Spleen (tissue), 11 donors: ENCODE measurements around the gene TCEA2. TPM values are rescaled to one million over a fixed set of nuclear protein-coding genes. Genes with fewer than 3 reads are reported as not detected.

Source experiments
- DNase-seq: peaks from one replicate; pipeline ENCODE4 v3.0.0-alpha.2; 2020
- H3K27ac ChIP-seq, 8 donors: fragments of 200-600 bp; sonication (generic) in 7 of 8; 1 replicate in 4 of 8; 2 replicates in 4 of 8; pipeline versions ENCODE4 v1.5.0 to v1.8.0; 2016 to 2021; ENCODE audit warnings: inconsistent platforms in 4 of 8, mild to moderate bottlenecking in 4 of 8, moderate library complexity in 1 of 8
- H3K27me3 ChIP-seq, 7 donors: fragments of 200-600 bp; sonication (generic) in 6 of 7; replicated peaks in 1 of 7; 1 replicate in 4 of 7; 2 replicates in 3 of 7; pipeline versions ENCODE4 v1.5.0 to v1.8.0; 2016 to 2021; ENCODE audit warnings: inconsistent platforms in 3 of 7, mild to moderate bottlenecking in 1 of 7
- H3K36me3 ChIP-seq, 6 donors: fragments of 200-600 bp; sonication (generic) in 5 of 6; 1 replicate in 4 of 6; 2 replicates in 2 of 6; pipeline versions ENCODE4 v1.5.0 to v1.8.0; 2016 to 2021; ENCODE audit warnings: inconsistent platforms in 2 of 6
- H3K4me1 ChIP-seq, 6 donors: fragments of 200-600 bp; sonication (generic) in 5 of 6; 1 replicate in 3 of 6; 2 replicates in 3 of 6; pipeline versions ENCODE4 v1.5.0 to v1.8.0; 2016 to 2021; ENCODE audit warnings: inconsistent platforms in 3 of 6
- H3K4me3 ChIP-seq, 8 donors: fragments of 200-600 bp; sonication (generic) in 7 of 8; 1 replicate in 4 of 8; 2 replicates in 4 of 8; pipeline versions ENCODE4 v1.5.0 to v1.8.0; 2016 to 2021; ENCODE audit warnings: inconsistent platforms in 4 of 8, mild to moderate bottlenecking in 4 of 8, moderate library complexity in 2 of 8
- H3K9me3 ChIP-seq, 8 donors: fragments of 200-600 bp; sonication (generic) in 7 of 8; 1 replicate in 4 of 8; 2 replicates in 4 of 8; pipeline versions ENCODE4 v1.5.0 to v1.8.0; 2016 to 2021; ENCODE audit warnings: inconsistent platforms in 4 of 8
- CTCF ChIP-seq, 11 experiments: fragments of 200-600 bp in 7 of 11; fragments of 450-650 bp in 4 of 11; sonication (generic) in 4 of 11; IDR thresholded peaks in 8 of 11; conservative IDR thresholded peaks in 3 of 11; 1 replicate in 7 of 11; 2 replicates in 4 of 11; pipeline versions ENCODE4 v1.4.0 to v1.8.0; 2016 to 2021; ENCODE audit warnings: antibody characterized with exemption in 11 of 11, inconsistent platforms in 4 of 11, mild to moderate bottlenecking in 1 of 11
- POLR2A ChIP-seq, 3 donors: fragments of 450-650 bp; IDR thresholded peaks; one replicate each; pipeline ENCODE4 v1.5.1; 2017; ENCODE audit warnings: antibody characterized with exemption in 3 of 3, mild to moderate bottlenecking in 1 of 3
- POLR2AphosphoS5 ChIP-seq, 3 donors: sonication (generic); formaldehyde crosslinking; IDR thresholded peaks; one replicate each; pipeline ENCODE4 v1.5.1; 2017; ENCODE audit warnings: antibody characterized with exemption in 3 of 3
- WGBS, 5 donors: extraction: QIAGEN DNeasy Blood & Tissue Kit in 3 of 5; methylation state at CpG; one replicate each; pipeline versions ENCODE4 v1.1.5 to v1.1.7; 2013 to 2018; 5-methylcytosine and 5-hydroxymethylcytosine counted together
- intact Hi-C: fragments of 100-400 bp; cut with DNase I; formaldehyde crosslinking; loops from one replicate; pipeline ENCODE4 v1.15.0; 2023; ENCODE audit warnings: low total_unique reads
- polyA plus RNA-seq, 3 donors: library from polyadenylated mRNA; stranded (reverse); fragments of 200-250 nt; gene quantifications; one replicate each; pipeline ENCODE4 v1.2.1, GENCODE V29; 2013
- total RNA-seq, 7 donors: library from RNA; depleted of rRNA in 3 of 7; stranded (reverse); fragments of >200 nt in 3 of 7; fragmentation: NEBNext Ultra II Directional in 4 of 7; extraction: Animal tissue kit (Norgen Biotek cat#: 25700) in 4 of 7; gene quantifications; one replicate each; pipeline versions ENCODE4 v1.1.0 to v1.2.1, GENCODE V29; 2016 to 2021
- donor health status: healthy with polysubstance abuse.
- donor health status: DM: no; HTN: no; CAD: no; lungs with moderate emphysema.
- donor health status: DM: no; HTN: no; CAD: no.
- donor health status: Bipolar disorder and iron deficiency.
- donor health status: healthy.
- donor health status: DM: no; HTN: no; CAD: no.
- donor health status: DM: yes; HTN: yes; CAD: no.

Gene TCEA2
- total and polyA plus RNA-seq, 10 donors, result 18.6 to 60.8 (median 43.2) TPM

GRCh38 chr20:64077876-64078551, 15.0 kb downstream of the TCEA2 start:
- intact Hi-C loops, result no loop called here

DNA sequence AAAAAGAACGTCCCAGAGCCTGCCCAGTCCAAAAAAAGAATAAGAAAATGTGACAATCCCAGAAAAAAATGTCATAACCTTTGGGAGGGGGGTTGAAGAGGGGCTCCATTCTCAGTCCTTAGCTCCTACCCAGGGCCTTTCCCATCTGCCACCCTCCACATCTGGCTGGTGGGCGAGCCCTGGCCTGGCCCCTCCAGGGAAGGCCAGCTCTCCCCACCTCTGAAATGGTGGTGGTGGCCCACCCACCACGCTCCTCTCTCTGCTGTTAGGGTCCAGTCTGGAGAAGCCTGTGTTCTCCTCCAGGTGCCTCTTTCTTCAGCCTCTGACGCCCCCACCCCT, 15.9 kb downstream of the TCEA2 start:
- Histone ChIP-seq H3K4me1 (peaks cover 26 to 94% (median 82%) of the 10 kb centered on the region in 6 donors), H3K4me3 (peak overlapping the region; percentile 62 to 96 (median 81)), H3K27me3 (peaks cover 0 to 12% (median 3%) of the 10 kb centered on the region in 7 donors), H3K27ac (peak overlapping the region; percentile 84 to 97 (median 89)), H3K9me3 (no peaks in the 10 kb centered on the region), H3K36me3 (peaks cover 0 to 37% (median 25%) of the 10 kb centered on the region in 6 donors)
- DNase-seq, result no peak
- no peak for TF ChIP-seq POLR2AphosphoS5 (IDR thresholded peaks at IDR 0.05)
- no peak for TF ChIP-seq POLR2A (IDR thresholded peaks at IDR 0.05)
- TF ChIP-seq CTCF (IDR thresholded peaks at IDR 0.05 in 8 of 11, conservative IDR thresholded peaks at IDR 0.05 in 3 of 11), result no peak
- WGBS, 5 donors, result 1 to 5% (median 4%) methylated on average over 4 of the region's 4 CpGs
- intact Hi-C loops, result no loop called here

More at GRCh38 chr20:64077876-64078551, 15.0 kb downstream of the TCEA2 start:
- 11 to 29% (median 19%) methylated on average over 13 to 15 of the region's 15 CpGs for WGBS, 5 donors
- peaks cover 0 to 3% (median 0%) of the 10 kb centered on the region in 7 donors for H3K27me3 ChIP-seq
- no peaks in the 10 kb centered on the region for H3K9me3 ChIP-seq
- DNase-seq, result peak; percentile 95
- TF ChIP-seq POLR2A (IDR thresholded peaks at IDR 0.05), result no peak
- peak; percentile 59 to 74 (median 71) for TF ChIP-seq POLR2AphosphoS5 (IDR thresholded peaks at IDR 0.05)
- peak in 1 of 11 experiments; percentile 6 for TF ChIP-seq CTCF (IDR thresholded peaks at IDR 0.05 in 8 of 11, conservative IDR thresholded peaks at IDR 0.05 in 3 of 11)
- peaks cover 0 to 46% (median 33%) of the 10 kb centered on the region in 6 donors for H3K36me3 ChIP-seq
- peak overlapping the region; percentile 62 to 96 (median 81) for H3K4me3 ChIP-seq
- H3K4me1 ChIP-seq, result peaks cover 20 to 94% (median 78%) of the 10 kb centered on the region in 6 donors
- H3K27ac ChIP-seq, result peak overlapping the region; percentile 84 to 97 (median 89)

DNA sequence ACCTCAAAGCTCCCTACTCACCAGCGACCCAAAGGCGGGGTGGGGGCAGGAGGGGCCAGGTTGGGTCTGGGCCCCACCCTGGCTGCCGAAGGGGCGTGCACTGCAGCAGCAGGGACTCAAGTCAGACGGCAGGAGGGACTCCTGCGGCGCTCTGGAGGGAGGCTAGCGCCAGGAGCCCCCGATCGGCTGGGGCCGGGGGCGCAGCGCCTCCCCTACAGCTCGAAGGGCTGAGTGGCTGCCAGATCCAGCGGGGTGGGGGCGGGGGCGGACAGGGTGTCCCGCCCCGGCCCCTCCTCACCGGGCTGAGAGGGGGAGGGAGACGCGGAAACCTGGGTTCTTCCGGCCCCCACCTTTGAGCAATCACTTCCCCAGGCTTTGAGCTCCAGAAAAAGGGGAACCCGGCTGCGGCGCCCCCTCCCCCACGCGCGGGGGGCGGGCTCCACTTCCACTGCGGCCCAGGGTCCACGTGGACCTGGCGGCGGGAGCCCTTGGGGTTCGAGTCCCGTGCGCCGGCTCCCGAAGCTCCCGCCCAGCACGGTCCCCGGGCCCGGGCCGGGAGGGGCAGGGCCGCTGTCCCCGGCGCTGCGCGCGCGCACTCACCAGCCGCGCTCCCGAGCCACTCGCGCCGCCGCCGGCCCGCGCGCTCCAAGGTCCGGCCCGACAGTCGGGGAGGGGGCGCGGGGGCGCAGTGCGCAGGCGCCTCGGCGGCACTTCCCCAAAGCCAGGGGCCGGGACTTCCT, 16.4 kb downstream of the TCEA2 start, which contains the start of gene RGS19:
TSS of gene RGS19 (minus strand) at position 246 of the 740 bp plus-strand sequence. CDS start 2,632 bp downstream, outside the sequence.
- 0 to 1% (median 0%) methylated on average over 5 to 73 of the region's 73 CpGs for WGBS, 5 donors
- peak in 2 of 3 donors; percentile 13 to 23 for TF ChIP-seq POLR2A (IDR thresholded peaks at IDR 0.05)
- TF ChIP-seq POLR2AphosphoS5 (IDR thresholded peaks at IDR 0.05), result peak; percentile 65 to 84 (median 66)
- TF ChIP-seq CTCF (IDR thresholded peaks at IDR 0.05 in 8 of 11, conservative IDR thresholded peaks at IDR 0.05 in 3 of 11), result peak in 5 of 11 experiments; percentile 10 to 30 (median 21)
- Histone ChIP-seq H3K36me3 (peaks cover 0 to 32% (median 19%) of the 10 kb centered on the region in 6 donors), H3K27me3 (peaks cover 0 to 17% (median 8%) of the 10 kb centered on the region in 7 donors), H3K4me1 (peaks cover 29 to 94% (median 85%) of the 10 kb centered on the region in 6 donors), H3K9me3 (no peaks in the 10 kb centered on the region), H3K4me3 (peak within 1 kb of the TSS; percentile 62 to 96 (median 81)), H3K27ac (peak within 1 kb of the TSS; percentile 84 to 97 (median 89))
- intact Hi-C loops, result loop anchor here (5.0 kb wide), 1 partner anchor 43 kb away; no protein-coding TSS in a partner anchor
- DNase-seq, result peak; percentile 98
